GM18951 (cell line): ENCODE measurements around the gene NSD2.
A peak's percentile ranks its signal among the peaks of the same experiment; 100 is the strongest.

Source experiments
- POLR2A ChIP-seq: IDR thresholded peaks from 4 replicates; pipeline ENCODE4 v1.6.1; 2011; ENCODE audit warnings: mild to moderate bottlenecking; ENCODE audit not compliant: insufficient read length, insufficient read depth; ENCODE audit errors: extremely low read depth
- in situ Hi-C: fragments of 300-500 bp; cut with MboI; formaldehyde crosslinking; loops from one replicate; pipeline ENCODE4 v1.12.0; 2022; ENCODE audit warnings: low sequenced_read_pairs, mixed read lengths, inconsistent platforms; ENCODE audit not compliant: unreplicated experiment

The NSD2 gene

GRCh38 chr4:1851160-1851559 is 20.0 kb upstream of the NSD2 start:
- TF ChIP-seq POLR2A: no peak
- in situ Hi-C loops: no loop called here

- in situ Hi-C loops: no loop called here
- no peak for TF ChIP-seq POLR2A
Observed at GRCh38 chr4:1851575-1852410, 19.4 kb upstream of the NSD2 start.

GRCh38 chr4:1852904-1853623 is 18.1 kb upstream of the NSD2 start:
- in situ Hi-C loops: no loop called here
- TF ChIP-seq POLR2A: no peak

- no peak for TF ChIP-seq POLR2A
Observed at GRCh38 chr4:1854752-1855151, 16.4 kb upstream of the NSD2 start.

GRCh38 chr4:1855333-1856070 is 15.7 kb upstream of the NSD2 start:
- TF ChIP-seq POLR2A: no peak
- in situ Hi-C loops: no loop called here

More at GRCh38 chr4:1854752-1855151, 16.4 kb upstream of the NSD2 start:
- in situ Hi-C loops: no loop called here

GRCh38 chr4:1856071-1856942 is 14.9 kb upstream of the NSD2 start, which contains the start of gene LETM1:
TSS of gene LETM1 (minus strand) at chr4:1856156. CDS start at chr4:1855950, 206 bp downstream.
- TF ChIP-seq POLR2A: peak; percentile 92
- in situ Hi-C loops: no loop called here

GRCh38 chr4:1856943-1857699 is 14.1 kb upstream of the NSD2 start:
- in situ Hi-C loops: no loop called here
- no peak for TF ChIP-seq POLR2A

DNA sequence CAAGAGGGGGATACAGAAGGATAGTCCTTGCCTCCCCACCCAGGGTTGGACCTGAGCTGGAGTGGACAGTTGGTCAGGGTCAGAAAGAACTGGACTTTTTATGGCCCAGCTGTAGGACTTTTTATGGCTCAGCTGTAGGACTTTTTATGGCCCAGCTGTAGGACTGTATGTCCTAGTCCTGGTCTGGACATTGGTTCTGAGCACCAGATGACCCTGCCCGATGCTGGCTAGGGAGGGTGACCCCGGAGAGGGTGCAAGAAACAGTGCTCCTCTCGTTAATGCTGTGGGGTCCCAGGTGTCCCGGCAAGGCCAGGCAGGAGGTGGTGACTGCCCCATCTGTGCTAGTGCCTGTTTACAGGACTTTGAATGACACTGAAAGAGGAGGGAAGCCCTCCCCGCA is 13.3 kb upstream of the NSD2 start:
- in situ Hi-C loops: no loop called here
- TF ChIP-seq POLR2A: no peak

- in situ Hi-C loops: no loop called here
Observed at GRCh38 chr4:1859389-1859753, 11.8 kb upstream of the NSD2 start.

GRCh38 chr4:1862055-1862911 is 8.9 kb upstream of the NSD2 start:
- TF ChIP-seq POLR2A: no peak
- in situ Hi-C loops: no loop called here

More at GRCh38 chr4:1859389-1859753, 11.8 kb upstream of the NSD2 start:
- no peak for TF ChIP-seq POLR2A

GRCh38 chr4:1862961-1863296 is 8.3 kb upstream of the NSD2 start:
- in situ Hi-C loops: no loop called here
- TF ChIP-seq POLR2A: no peak

GRCh38 chr4:1863297-1864033 is 7.7 kb upstream of the NSD2 start:
- in situ Hi-C loops: no loop called here
- no peak for TF ChIP-seq POLR2A
